GM12878 (cell line): ENCODE data around the gene WDR64. TPM values are rescaled to one million over a fixed set of nuclear protein-coding genes. Genes with fewer than 3 reads are reported as not detected.

Experiments used
- BMI1 ChIP-seq: fragments of 450-650 bp; IDR thresholded peaks from 2 replicates; pipeline ENCODE4 v1.6.1; 2016; ENCODE audit warnings: mild to moderate bottlenecking, moderate library complexity, borderline replicate concordance
- BRCA1 ChIP-seq: IDR thresholded peaks from 2 replicates; pipeline ENCODE4 v1.6.1; 2011; ENCODE audit warnings: low read depth, low read length, improper control_type of control experiment
- CBFB ChIP-seq: IDR thresholded peaks from 2 replicates; pipeline ENCODE4 v1.6.1; 2016; ENCODE audit warnings: antibody characterized with exemption, low read depth
- CEBPB ChIP-seq, 2 experiments: fragments of 150-350 bp in 1 of 2; IDR thresholded peaks; 2 replicates each; pipeline ENCODE4 v1.6.1; 2012 to 2014; ENCODE audit warnings: low read depth in 2 of 2, low read length in 2 of 2, borderline replicate concordance in 1 of 2, inconsistent platforms in 1 of 2
- DPF2 ChIP-seq: fragments of 450-650 bp; IDR thresholded peaks from 2 replicates; pipeline ENCODE4 v1.6.1; 2017; ENCODE audit warnings: mild to moderate bottlenecking
- EZH2 ChIP-seq: IDR thresholded peaks from 2 replicates; pipeline ENCODE4 v1.6.1; 2012; ENCODE audit warnings: low read depth, mild to moderate bottlenecking, control low read depth, inconsistent platforms, low read length, borderline replicate concordance; ENCODE audit not compliant: control insufficient read depth
- FOXK2 ChIP-seq: fragments of 450-650 bp; IDR thresholded peaks from 2 replicates; pipeline ENCODE4 v1.6.1; 2017; ENCODE audit warnings: mild to moderate bottlenecking, moderate library complexity
- FOXM1 ChIP-seq: IDR thresholded peaks from 2 replicates; pipeline ENCODE4 v1.6.1; 2012; ENCODE audit warnings: low read depth, mild to moderate bottlenecking, inconsistent platforms, low read length, moderate library complexity
- HDAC2 ChIP-seq: fragments of 200-600 bp; sonication (generic); IDR thresholded peaks from 2 replicates; pipeline ENCODE4 v1.6.1; 2017
- HDAC6 ChIP-seq: fragments of 200-600 bp; sonication (generic); IDR thresholded peaks from one replicate; pipeline ENCODE4 v1.8.0; 2017; ENCODE audit warnings: antibody characterized with exemption; ENCODE audit not compliant: unreplicated experiment
- KAT2A ChIP-seq: conservative IDR thresholded peaks from 2 replicates; pipeline ENCODE4 v1.6.1; 2011; ENCODE audit warnings: low read depth, low read length; ENCODE audit not compliant: control insufficient read depth
- KDM1A ChIP-seq: fragments of 200-600 bp; sonication (generic); IDR thresholded peaks from 2 replicates; pipeline ENCODE4 v1.6.1; 2016; ENCODE audit warnings: borderline replicate concordance
- MTA2 ChIP-seq: fragments of 450-650 bp; IDR thresholded peaks from 2 replicates; pipeline ENCODE4 v1.6.1; 2016; ENCODE audit warnings: low read depth, mild to moderate bottlenecking, moderate library complexity
- NFYA ChIP-seq: IDR thresholded peaks from 2 replicates; pipeline ENCODE4 v1.6.1; 2011; ENCODE audit warnings: low read depth, mild to moderate bottlenecking, low read length, improper control_type of control experiment, borderline replicate concordance
- NFYB ChIP-seq: IDR thresholded peaks from 2 replicates; pipeline ENCODE4 v1.6.1; 2011; ENCODE audit warnings: low read depth, mild to moderate bottlenecking, low read length, improper control_type of control experiment, moderate library complexity; ENCODE audit not compliant: insufficient read depth
- PAX5 ChIP-seq: IDR thresholded peaks from 2 replicates; pipeline ENCODE4 v1.6.1; 2011; ENCODE audit warnings: low read depth, low read length, borderline replicate concordance
- RAD21 ChIP-seq: IDR thresholded peaks from 2 replicates; pipeline ENCODE4 v1.6.1; 2011; ENCODE audit warnings: mild to moderate bottlenecking, low read depth, low read length, moderate library complexity; ENCODE audit not compliant: insufficient read depth
- RUNX3 ChIP-seq: IDR thresholded peaks from 2 replicates; pipeline ENCODE4 v1.6.1; 2012; ENCODE audit warnings: low read length, inconsistent platforms
- SIN3A ChIP-seq: IDR thresholded peaks from 2 replicates; pipeline ENCODE4 v1.6.1; 2012; ENCODE audit warnings: low read depth, low read length, improper control_type of control experiment
- SMAD5 ChIP-seq: IDR thresholded peaks from 2 replicates; pipeline ENCODE4 v1.6.1; 2016; ENCODE audit warnings: antibody characterized with exemption, low read depth
- SP1 ChIP-seq: IDR thresholded peaks from one replicate; pipeline ENCODE4 v1.6.1; 2011; ENCODE audit warnings: low read depth, low read length
- SPI1 ChIP-seq: IDR thresholded peaks from 2 replicates; pipeline ENCODE4 v1.6.1; 2011; ENCODE audit warnings: low read depth, mild to moderate bottlenecking, low read length, moderate library complexity, borderline replicate concordance; ENCODE audit not compliant: insufficient read depth
- SUPT20H ChIP-seq: IDR thresholded peaks from 2 replicates; pipeline ENCODE4 v1.6.1; 2011; ENCODE audit warnings: low read depth, mild to moderate bottlenecking, low read length, moderate library complexity, borderline replicate concordance; ENCODE audit not compliant: control insufficient read depth
- WRNIP1 ChIP-seq: IDR thresholded peaks from 2 replicates; pipeline ENCODE4 v1.6.1; 2011; ENCODE audit warnings: low read depth, low read length, improper control_type of control experiment, borderline replicate concordance
- ZNF217 ChIP-seq: fragments of 450-650 bp; IDR thresholded peaks from 2 replicates; pipeline ENCODE4 v1.6.1; 2017; ENCODE audit warnings: antibody characterized with exemption, mild to moderate bottlenecking
- ZNF24 ChIP-seq: fragments of 450-650 bp; IDR thresholded peaks from 2 replicates; pipeline ENCODE4 v1.6.1; 2017; ENCODE audit warnings: antibody characterized with exemption, mild to moderate bottlenecking
- ZNF622 ChIP-seq: fragments of 450-650 bp; IDR thresholded peaks from 2 replicates; pipeline ENCODE4 v1.6.1; 2017; ENCODE audit warnings: mild to moderate bottlenecking, inconsistent platforms
- ZZZ3 ChIP-seq: IDR thresholded peaks from 2 replicates; pipeline ENCODE4 v1.6.1; 2011; ENCODE audit warnings: low read depth; ENCODE audit not compliant: control insufficient read depth, insufficient read length
- polyA plus RNA-seq, 11 experiments: library from polyadenylated mRNA; depleted of rRNA in 4 of 11; unstranded in 6 of 11; stranded (reverse) in 5 of 11; fragments of >200 nt; fragmentation: Nextera tagmentation in 4 of 11; fragmentation: Illumina TruSeq in 1 of 11; extraction: Ambion mirVana in 4 of 11; extraction: Trizol in 1 of 11; gene quantifications; 1 replicate in 1 of 11; 2 replicates in 10 of 11; pipeline versions ENCODE4 v1.2.1 to v1.2.3, GENCODE V29; 2011 to 2016; ENCODE audit warnings: inconsistent platforms in 2 of 11, missing spikeins in 2 of 11, low read depth in 1 of 11
- total RNA-seq, 4 experiments: library from RNA; depleted of rRNA in 3 of 4; stranded (reverse); fragments of >200 nt in 3 of 4; fragmentation: Illumina TruSeq in 1 of 4; extraction: Trizol in 1 of 4; gene quantifications; 2 replicates each; pipeline versions ENCODE4 v1.2.1 to v1.2.3, GENCODE V29; 2013 to 2021
- TF ChIP-seq, protein P1 (sequence below): fragments of 450-650 bp; IDR thresholded peaks from 2 replicates; pipeline ENCODE4 v1.6.1; 2014; ENCODE audit warnings: mild to moderate bottlenecking
- TF ChIP-seq, protein P2 (sequence below): IDR thresholded peaks from 2 replicates; pipeline ENCODE4 v1.6.1; 2011; ENCODE audit warnings: low read depth, low read length, improper control_type of control experiment, borderline replicate concordance
- TF ChIP-seq, protein P3 (sequence below): fragments of 450-650 bp; IDR thresholded peaks from 2 replicates; pipeline ENCODE4 v1.6.1; 2017; ENCODE audit warnings: mild to moderate bottlenecking

The WDR64 gene
- total and polyA plus RNA-seq, 10 of the 15 experiments (the other 5 are each of a cell fraction or from before 2014, with no cell fraction given), result 0.01 TPM; not detected in 9

DNA sequence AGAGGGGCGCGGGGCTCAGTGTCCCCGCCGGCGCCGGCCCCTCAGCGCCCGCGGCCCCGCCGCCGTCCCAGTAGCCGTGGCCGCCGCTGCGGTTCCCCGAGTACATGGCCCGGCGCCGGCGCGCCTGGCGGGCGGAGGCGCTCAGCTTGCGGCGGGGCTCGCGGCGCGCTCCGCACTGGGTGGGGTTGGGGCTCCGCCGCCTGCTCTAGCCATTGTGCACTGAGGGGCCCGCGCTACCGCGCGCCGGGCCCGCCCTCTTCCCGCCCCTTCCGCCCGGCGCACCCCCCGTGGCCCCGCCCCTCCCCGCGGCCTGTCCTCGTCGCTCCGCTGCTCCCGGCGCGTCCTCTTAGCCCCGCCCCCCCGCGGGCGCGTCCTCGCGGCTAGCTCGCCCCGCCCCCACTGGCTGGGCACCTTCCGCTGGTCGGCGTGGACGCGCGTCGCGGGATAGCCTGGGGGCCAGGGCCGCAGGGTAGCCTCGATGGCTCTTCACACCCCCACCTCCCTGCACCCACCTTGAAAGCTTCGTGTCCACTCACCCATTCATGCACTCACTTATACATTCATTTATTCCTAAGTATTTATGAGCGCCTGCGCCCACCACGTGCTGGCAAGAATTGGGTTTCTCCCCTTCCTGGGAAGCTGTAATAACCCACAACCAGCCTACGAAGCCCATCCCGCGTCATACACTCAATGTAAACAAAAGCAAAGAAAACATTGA is 11.8 kb upstream of the WDR64 start, which contains the start of the genes CHML and OPN3 (continued):
- TF ChIP-seq, protein P1, sequence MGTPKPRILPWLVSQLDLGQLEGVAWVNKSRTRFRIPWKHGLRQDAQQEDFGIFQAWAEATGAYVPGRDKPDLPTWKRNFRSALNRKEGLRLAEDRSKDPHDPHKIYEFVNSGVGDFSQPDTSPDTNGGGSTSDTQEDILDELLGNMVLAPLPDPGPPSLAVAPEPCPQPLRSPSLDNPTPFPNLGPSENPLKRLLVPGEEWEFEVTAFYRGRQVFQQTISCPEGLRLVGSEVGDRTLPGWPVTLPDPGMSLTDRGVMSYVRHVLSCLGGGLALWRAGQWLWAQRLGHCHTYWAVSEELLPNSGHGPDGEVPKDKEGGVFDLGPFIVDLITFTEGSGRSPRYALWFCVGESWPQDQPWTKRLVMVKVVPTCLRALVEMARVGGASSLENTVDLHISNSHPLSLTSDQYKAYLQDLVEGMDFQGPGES, result no peak
- TF ChIP-seq, protein P2, sequence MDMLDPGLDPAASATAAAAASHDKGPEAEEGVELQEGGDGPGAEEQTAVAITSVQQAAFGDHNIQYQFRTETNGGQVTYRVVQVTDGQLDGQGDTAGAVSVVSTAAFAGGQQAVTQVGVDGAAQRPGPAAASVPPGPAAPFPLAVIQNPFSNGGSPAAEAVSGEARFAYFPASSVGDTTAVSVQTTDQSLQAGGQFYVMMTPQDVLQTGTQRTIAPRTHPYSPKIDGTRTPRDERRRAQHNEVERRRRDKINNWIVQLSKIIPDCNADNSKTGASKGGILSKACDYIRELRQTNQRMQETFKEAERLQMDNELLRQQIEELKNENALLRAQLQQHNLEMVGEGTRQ, result no peak
- no peak for TF ChIP-seq ZNF217
- TF ChIP-seq CEBPB (IDR thresholded peaks at IDR 0.05; ENCODE audit: borderline replicate concordance in 1 of 2, low read depth in 2 of 2, low read length in 2 of 2), result no peak
- no peak for TF ChIP-seq KAT2A
- TF ChIP-seq NFYA, result no peak
- no peak for TF ChIP-seq SIN3A
- TF ChIP-seq FOXK2, result no peak
- TF ChIP-seq, protein P3, sequence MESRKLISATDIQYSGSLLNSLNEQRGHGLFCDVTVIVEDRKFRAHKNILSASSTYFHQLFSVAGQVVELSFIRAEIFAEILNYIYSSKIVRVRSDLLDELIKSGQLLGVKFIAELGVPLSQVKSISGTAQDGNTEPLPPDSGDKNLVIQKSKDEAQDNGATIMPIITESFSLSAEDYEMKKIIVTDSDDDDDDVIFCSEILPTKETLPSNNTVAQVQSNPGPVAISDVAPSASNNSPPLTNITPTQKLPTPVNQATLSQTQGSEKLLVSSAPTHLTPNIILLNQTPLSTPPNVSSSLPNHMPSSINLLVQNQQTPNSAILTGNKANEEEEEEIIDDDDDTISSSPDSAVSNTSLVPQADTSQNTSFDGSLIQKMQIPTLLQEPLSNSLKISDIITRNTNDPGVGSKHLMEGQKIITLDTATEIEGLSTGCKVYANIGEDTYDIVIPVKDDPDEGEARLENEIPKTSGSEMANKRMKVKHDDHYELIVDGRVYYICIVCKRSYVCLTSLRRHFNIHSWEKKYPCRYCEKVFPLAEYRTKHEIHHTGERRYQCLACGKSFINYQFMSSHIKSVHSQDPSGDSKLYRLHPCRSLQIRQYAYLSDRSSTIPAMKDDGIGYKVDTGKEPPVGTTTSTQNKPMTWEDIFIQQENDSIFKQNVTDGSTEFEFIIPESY, result no peak
- no peak for TF ChIP-seq CBFB
- 0 out of 2 replicates have a peak, but pooled peaks have one; percentile 35 for TF ChIP-seq RUNX3
- no peak for TF ChIP-seq MTA2
- no peak for TF ChIP-seq WRNIP1
- TF ChIP-seq NFYB, result no peak
- TF ChIP-seq SMAD5, result no peak
- TF ChIP-seq HDAC6, result no peak
- TF ChIP-seq BMI1, result no peak
- peak; percentile 23 for TF ChIP-seq SP1
- 0 out of 2 replicates have a peak, but pooled peaks have one; percentile 36 for TF ChIP-seq ZNF24
- TF ChIP-seq ZZZ3, result no peak
- no peak for TF ChIP-seq SPI1
- TF ChIP-seq PAX5, result 0 out of 2 replicates have a peak, but pooled peaks have one; percentile 37
- no peak for TF ChIP-seq EZH2
- TF ChIP-seq BRCA1, result no peak
- TF ChIP-seq ZNF622, result no peak
- TF ChIP-seq SUPT20H, result no peak
- no peak for TF ChIP-seq RAD21
- no peak for TF ChIP-seq HDAC2
- TF ChIP-seq DPF2, result no peak
- TF ChIP-seq FOXM1, result no peak
- no peak for TF ChIP-seq KDM1A
